ENCODE data around the gene MTCL1.

MTCL1 gene

GRCh38 chr18:8715599-8715998 is 10.2 kb downstream of the MTCL1 start:
- no peak for DNase-seq

- DNase-seq = no peak
Measured at GRCh38 chr18:8717011-8717770, 11.8 kb downstream of the MTCL1 start.

DNA sequence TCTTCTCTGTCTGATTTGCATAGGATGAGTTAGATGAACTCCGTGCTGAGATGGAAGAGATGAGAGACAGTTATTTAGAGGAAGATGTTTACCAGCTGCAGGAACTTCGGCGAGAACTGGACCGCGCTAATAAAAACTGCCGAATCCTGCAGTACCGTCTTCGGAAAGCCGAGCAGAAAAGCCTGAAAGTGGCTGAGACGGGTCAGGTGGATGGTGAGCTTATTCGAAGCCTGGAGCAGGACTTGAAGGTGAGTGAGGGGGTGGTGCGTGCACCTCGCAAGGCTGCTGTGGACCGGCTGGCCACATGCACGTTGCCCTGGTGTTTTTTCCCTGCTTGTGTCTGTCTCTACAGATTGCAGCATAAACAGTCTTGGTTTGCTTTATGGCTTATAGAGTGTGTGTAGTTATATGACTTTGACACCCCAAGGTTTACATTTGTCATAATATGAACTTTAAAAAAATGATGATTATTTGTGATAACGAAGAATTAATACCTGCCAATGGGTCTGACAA is 13.1 kb downstream of the MTCL1 start:
- no peak for DNase-seq

DNA sequence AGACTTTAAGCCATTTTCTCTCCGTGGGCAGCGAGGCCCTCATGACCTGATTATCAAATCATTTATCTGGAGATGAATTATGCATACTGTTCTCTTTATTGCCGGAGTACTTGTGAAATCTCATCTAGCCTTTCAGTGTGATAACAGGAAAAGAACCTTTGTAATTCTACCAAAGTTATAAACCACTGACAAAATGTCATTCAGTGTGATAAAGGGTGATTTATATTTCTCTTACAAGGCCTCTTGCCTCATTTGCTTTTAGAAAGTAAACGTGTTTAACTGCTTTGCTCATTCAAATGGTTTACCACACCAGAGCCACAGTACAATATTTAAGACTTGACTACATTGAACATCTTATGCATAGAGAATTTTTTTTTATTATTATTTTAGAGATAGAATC is 13.8 kb downstream of the MTCL1 start:
- DNase-seq = no peak

DNA sequence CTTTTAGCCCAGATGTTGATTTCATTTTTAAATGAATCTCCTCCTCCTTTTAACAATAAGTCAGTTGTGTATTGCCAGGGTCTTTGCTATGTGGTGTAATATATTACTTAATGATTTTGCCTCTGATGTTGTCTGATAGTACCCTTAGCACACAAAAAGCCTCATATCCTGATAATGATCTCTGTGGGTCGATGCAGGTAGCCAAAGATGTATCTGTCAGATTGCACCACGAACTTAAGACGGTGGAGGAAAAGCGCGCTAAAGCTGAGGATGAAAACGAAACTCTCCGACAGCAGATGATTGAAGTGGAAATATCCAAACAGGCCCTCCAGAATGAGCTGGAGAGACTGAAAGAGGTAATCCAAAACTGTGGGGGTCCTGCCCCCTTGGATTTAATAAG is 14.8 kb downstream of the MTCL1 start:
- DNase-seq = no peak

DNA sequence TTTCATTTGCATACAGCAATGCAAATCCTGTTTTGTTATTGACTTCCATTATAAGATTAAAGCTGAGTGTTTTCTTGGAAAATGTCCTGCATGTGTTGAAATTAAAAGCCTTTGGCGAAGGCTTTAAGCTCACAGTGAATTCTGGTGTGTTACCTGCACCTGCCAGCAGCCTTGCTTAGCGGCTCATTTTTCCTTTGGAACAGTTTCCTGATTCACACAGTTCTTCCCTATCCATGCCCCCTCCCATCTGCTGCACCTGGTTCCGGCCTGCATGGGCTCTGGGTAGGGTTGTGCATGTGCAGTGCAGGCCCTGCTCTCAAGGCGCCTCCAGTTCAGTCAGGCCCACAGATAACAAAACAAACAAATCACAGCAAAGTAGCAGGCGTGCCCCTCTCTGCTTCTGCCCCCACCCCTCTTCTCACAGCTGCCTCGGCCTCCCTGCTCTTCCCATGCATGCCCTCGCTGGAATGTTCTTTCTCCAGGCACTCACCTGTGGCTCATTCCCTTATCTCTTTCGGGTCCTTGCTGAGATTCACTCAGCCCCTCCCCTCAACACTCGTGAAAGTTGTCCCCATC is 15.8 kb downstream of the MTCL1 start:
- no peak for DNase-seq

DNA sequence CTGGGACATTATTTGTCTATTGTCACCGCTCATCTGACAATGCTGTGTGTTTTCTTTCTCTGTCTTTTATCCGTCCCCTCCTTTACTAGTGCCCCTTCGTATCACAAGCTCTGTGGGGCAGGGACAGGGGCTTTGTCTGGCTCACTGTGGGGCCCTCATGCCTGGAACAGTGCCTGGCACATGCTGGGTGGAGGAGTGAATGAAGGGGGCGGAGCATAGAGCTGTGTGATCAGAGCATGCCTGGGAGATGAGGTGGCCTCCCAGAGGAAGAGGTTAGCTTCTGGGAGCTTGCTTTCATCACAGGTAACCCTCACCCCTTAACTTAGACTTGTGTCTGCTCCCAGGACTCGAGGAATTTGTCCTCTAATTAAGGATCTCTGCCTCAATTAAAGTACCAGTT is 16.4 kb downstream of the MTCL1 start:
- no peak for DNase-seq

GRCh38 chr18:8722946-8723820 is 17.8 kb downstream of the MTCL1 start:
- DNase-seq = no peak

DNA sequence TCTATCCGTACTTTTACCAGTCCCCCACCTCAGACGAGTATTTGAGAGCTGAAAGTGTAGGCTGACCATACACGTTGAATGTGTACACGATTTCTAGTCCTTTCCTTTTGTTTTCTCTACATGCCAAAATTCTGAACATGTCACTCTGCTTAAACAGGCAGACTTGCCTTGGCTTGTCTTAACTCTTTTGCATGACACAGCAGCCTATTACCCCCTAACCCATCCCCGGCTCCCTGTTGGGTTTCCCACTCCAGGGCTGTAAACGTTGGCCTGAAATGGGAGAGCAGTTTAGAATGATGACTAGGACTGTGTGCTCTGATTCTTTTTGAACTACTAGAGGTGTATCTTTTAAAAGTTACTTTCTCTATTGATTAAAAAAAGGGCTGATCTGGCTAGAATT is 19.1 kb downstream of the MTCL1 start:
- no peak for DNase-seq

GRCh38 chr18:8726281-8726680 is 20.9 kb downstream of the MTCL1 start:
- DNase-seq = no peak

DNA sequence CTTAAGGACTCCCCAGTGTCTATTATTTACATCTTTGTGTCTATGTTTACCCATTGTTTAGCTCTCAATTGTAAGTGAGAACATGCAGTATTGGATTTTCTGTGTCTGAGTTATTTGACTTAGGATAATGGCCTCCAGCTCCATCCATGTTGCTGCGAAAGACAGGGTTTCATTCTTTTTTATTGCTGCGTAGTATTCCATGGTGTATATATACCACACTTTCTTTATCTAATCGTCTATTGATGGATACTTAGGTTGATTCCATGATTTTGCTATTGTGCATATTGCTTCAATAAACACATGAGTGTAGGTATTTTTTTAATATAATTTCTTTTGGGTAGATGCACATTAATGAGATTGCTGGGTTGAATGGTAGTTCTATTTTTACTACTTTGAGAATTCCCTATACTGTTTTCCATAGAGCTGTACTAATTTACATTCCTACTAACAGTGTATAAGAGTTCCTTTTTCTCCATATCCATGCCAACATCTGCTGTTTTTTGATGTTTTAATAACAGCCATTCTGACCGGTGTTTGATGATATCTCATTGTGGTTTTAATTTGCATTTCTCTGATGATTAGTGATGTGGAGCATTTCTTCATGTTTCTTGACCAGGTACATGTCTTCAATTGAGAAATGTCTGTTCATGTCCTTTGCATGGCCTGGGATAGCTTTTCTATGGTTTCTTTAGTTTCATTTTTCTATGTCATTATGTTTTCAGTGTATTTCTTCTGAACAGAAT is 21.8 kb downstream of the MTCL1 start:
- no peak for DNase-seq

DNA sequence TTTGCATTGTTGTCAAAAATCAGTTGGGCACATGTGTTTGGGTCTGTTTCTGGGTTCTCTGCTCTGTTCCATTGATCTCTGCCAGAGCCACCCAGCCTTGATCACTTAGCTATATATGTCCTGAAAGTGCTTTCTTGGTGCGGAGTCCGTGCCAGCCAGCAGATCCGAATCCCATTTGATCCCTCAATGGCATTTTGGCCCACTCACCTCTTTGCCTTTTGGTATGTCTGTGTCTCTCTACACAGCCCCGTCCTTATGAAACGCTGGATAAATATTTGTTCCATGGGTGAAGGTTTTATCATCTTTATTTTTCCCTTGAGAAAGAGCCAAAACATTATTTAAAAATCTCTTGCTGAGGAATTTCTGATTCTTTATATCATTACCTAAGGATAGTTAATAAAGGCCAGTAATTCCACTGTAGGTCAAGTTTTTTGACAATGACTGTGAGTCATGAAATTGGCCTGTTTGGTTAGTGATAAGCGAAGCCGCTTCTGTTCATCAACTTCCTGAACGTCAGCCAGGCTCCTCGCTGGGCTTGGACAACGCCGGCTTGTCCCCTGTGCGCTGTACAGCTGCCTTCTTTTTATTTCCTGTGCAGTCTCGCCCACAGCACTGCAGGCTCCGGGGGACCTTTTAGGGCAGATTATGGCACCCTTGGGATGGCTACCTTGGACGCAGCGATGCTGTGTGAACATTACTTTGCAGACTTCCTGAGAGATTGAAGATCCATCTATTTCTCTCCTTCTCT is 24.9 kb downstream of the MTCL1 start:
- DNase-seq = no peak

DNA sequence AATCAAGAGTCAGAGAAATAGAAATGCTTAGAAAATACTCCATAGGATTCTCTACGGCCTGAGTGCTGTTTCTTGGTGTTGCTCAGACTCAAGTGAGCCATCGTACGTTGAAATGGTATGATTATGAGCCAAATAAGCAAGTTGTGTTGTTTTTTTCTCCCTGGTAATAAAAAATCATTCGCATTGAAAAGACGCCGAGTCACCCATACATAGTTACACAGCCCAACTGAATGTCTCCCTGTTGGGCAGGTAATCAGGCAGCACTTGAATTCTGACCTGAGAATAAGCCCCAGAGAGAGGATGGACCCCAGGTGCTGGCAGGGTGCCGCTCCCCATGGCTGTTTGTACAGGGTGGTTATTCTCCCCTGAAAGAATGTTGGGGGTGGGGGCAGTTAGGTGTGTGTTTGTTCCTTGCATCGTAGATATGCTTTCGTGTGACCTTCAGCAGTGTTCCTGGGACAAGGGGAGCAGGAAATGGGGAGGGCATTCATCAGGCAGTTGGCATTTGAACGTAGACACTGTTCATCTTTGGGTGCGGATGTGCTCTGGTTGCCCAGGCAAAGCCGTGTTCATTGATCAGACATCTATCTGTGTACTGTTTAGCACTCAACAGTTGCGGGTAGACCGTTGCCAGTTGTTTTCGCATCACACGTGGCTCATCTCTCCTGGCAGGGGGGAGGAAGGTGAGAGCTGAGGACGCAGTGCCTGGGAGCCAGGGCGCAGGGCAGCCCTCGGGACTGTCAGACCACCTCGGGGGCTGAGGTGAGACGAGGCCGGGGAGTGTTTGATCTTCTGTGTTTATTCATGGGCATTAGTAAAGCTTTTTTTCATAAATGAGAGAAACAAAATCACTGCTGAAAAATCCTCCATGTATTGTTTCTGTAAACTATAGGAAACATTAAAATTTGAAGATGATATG is 27.3 kb downstream of the MTCL1 start:
- no peak for DNase-seq

DNA sequence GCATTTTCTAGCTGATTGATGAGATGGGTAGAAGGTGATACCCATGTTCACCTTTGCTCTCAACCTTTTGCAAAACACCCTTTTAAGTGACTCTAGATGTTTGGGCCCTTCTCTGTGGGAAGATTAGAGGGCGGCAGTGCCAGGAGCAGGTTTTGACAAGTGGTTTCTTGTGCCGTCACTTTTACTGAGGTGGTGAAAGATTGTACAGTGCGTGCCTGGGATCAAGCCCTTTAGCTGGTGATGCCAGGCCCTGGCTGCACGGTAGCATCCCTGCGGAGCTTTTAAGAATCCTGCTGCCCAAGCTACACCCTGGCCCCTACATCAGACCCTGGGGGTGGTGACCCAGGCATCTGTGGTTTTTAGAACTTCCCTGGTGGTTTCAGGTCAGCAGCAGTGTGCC is 29.1 kb downstream of the MTCL1 start:
- DNase-seq = no peak

GRCh38 chr18:8735274-8735673 is 29.9 kb downstream of the MTCL1 start:
- no peak for DNase-seq

DNA sequence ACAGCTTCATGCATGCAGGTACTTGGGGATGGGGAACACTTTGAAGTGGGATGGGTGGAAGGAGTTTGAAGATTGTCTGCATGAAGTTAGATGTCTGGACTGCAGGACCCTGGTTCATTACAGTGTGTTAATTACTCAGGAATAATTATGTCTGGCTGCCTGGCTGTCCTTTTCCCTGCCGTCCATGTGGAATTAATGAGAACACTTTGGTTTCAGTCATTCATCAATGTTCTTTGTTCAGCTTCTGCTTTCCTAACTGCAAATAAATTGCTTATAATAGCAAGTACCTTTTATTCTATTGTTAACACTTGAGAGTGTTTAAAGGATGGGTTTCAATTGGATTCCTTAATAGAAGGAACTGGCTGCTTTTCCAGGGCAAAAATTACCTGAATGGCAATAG is 35.8 kb downstream of the MTCL1 start:
- DNase-seq = no peak

GRCh38 chr18:8741532-8741931 is 36.2 kb downstream of the MTCL1 start:
- DNase-seq = no peak

DNA sequence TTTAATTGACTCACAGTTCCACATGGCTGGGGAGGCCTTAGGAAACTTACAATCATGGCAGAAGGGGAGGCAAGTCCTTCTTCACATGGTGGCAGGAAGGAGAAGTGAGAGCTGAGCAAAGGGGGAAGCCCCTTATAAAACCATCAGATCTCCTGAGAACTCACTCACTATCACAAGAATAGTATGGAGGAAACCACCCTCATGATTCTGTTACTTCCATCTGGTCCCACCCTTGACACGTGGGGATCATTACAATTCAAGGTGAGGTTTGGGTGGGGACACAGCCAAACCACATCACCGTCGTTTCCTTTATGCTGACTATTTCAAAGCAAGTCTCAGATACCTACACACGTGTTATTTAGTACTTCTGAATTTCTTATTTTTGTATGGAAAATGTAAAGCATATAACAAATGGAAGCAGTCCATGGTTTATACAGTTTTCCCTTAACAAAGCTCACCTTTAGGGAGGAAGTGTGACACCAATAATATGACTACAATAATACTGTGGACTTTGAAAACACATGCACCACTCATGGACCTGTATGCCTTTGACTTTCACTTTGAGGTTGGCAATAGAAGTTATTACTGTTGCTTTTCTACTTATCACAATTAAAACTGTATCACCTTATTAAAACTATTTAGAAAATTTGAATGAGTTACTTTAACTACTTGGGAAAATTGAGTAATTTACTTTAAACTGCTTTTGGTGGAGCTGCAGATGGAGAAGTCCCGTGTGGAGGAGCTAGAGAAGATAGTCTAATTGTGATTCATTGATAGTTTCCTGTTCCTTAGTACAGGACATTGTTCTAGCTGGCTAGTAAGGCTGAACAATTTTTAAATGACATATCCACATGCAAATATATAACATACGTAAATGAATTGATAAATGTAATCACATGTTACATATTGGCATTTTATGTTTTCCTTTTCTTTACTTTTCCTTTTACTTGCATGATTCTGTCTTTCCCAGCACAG is 37.3 kb downstream of the MTCL1 start:
- no peak for DNase-seq

- no peak for DNase-seq
Measured at GRCh38 chr18:8744038-8744437, 38.7 kb downstream of the MTCL1 start.

DNA sequence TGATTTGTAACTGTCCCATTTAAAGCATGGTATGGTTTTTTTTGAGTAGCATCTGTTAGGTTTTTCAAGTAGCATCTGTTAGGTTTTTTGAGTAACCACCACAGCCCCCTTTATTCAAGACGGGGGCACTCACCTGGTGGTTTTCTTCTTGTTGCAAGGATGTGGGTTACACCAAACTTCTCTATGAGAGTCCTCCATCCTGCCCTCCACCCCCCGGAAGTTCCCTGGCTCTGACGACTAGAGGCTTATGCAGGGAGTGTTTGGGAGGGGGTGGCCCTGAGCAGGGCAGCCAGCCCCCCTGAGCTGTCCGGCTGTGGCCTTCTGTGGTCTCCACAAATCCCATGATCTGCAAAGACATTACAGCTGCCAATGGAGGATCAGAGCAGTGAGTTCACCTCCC is 39.3 kb downstream of the MTCL1 start:
- DNase-seq = no peak
